ENCODE measurements around the gene PIPOX.

PIPOX gene

GRCh38 chr17:29019475-29020181, 23.3 kb upstream of the PIPOX start:
- DNase-seq (ENCODE audit: low read depth): no peak

GRCh38 chr17:29020576-29020975, 22.4 kb upstream of the PIPOX start:
- no peak for DNase-seq (ENCODE audit: low read depth)

- no peak for DNase-seq (ENCODE audit: low read depth)
Measured at GRCh38 chr17:29021226-29021625, 21.7 kb upstream of the PIPOX start.

GRCh38 chr17:29022074-29022473, 20.9 kb upstream of the PIPOX start:
- DNase-seq (ENCODE audit: low read depth): no peak

GRCh38 chr17:29024316-29024952, 18.5 kb upstream of the PIPOX start:
- DNase-seq (ENCODE audit: low read depth): no peak

GRCh38 chr17:29031488-29031887, 11.5 kb upstream of the PIPOX start:
- DNase-seq (ENCODE audit: low read depth): no peak

GRCh38 chr17:29032013-29032856, 10.7 kb upstream of the PIPOX start:
- DNase-seq (ENCODE audit: low read depth): no peak

GRCh38 chr17:29032857-29033197, 10.1 kb upstream of the PIPOX start:
- no peak for DNase-seq (ENCODE audit: low read depth)

- no peak for DNase-seq (ENCODE audit: low read depth)
Measured at GRCh38 chr17:29034510-29034909, 8.4 kb upstream of the PIPOX start.

GRCh38 chr17:29036584-29036983, 6.4 kb upstream of the PIPOX start:
- DNase-seq (ENCODE audit: low read depth): no peak

- no peak for DNase-seq (ENCODE audit: low read depth)
Measured at GRCh38 chr17:29037739-29038084, 5.2 kb upstream of the PIPOX start.

- no peak for DNase-seq (ENCODE audit: low read depth)
Measured at GRCh38 chr17:29038085-29038795, 4.7 kb upstream of the PIPOX start.

GRCh38 chr17:29039764-29040598, 3.0 kb upstream of the PIPOX start:
- DNase-seq (ENCODE audit: low read depth): no peak

GRCh38 chr17:29041091-29041490, 1.9 kb upstream of the PIPOX start:
- no peak for DNase-seq (ENCODE audit: low read depth)

GRCh38 chr17:29041571-29041970, 1.4 kb upstream of the PIPOX start:
- no peak for DNase-seq (ENCODE audit: low read depth)

GRCh38 chr17:29042026-29042678, 789 bp upstream of the PIPOX start:
- DNase-seq (ENCODE audit: low read depth): no peak

- DNase-seq (ENCODE audit: low read depth): no peak
Measured at GRCh38 chr17:29043539-29044145, 701 bp downstream of the PIPOX start.

- no peak for DNase-seq (ENCODE audit: low read depth)
Measured at GRCh38 chr17:29045026-29045425, 2.1 kb downstream of the PIPOX start.

GRCh38 chr17:29045734-29046472, 3.0 kb downstream of the PIPOX start:
- DNase-seq (ENCODE audit: low read depth): no peak

- no peak for DNase-seq (ENCODE audit: low read depth)
Measured at GRCh38 chr17:29046473-29046839, 3.5 kb downstream of the PIPOX start.

Data from activated T-cell treated with anti-CD3 and anti-CD28 coated beads for 1 hour (primary cell).